Measurements from ENCODE around the gene BAZ1A.
A peak's percentile ranks its signal among the peaks of the same experiment; 100 is the strongest.
"Not testable (repeated sequence)": the region's sequence is repeated elsewhere in the genome, so short reads cannot be mapped to it uniquely, and the experiment has no call there.

The BAZ1A gene

GRCh38 chr14:34741840-34742239 lies 133.3 kb downstream of the BAZ1A start:
- Mint-ChIP-seq H3K27ac (peak overlapping the region; percentile 9), H3K4me3 (no peak overlapping the region), H3K36me3 (no peaks in the 10 kb centered on the region), H3K4me1 (peaks cover 24% of the 10 kb centered on the region), H3K9me3 (no peaks in the 10 kb centered on the region)
- DNase-seq (ENCODE audit: low spot score in 2 of 2) (no peak), ATAC-seq (no peak)

- not testable (repeated sequence) for H3K36me3 Mint-ChIP-seq; H3K4me3 Mint-ChIP-seq; H3K27ac Mint-ChIP-seq; H3K9me3 Mint-ChIP-seq; DNase-seq (ENCODE audit: low spot score in 2 of 2); ATAC-seq
- H3K4me1 Mint-ChIP-seq, result peaks cover 24% of the 10 kb centered on the region
These were observed 135.0 kb downstream of the BAZ1A start for GRCh38 chr14:34740139-34740538.

- H3K36me3 Mint-ChIP-seq; H3K27ac Mint-ChIP-seq; DNase-seq (ENCODE audit: low spot score in 2 of 2); H3K4me3 Mint-ChIP-seq; ATAC-seq; H3K9me3 Mint-ChIP-seq: not testable (repeated sequence)
- peaks cover 13% of the 10 kb centered on the region for H3K4me1 Mint-ChIP-seq
These were observed 138.1 kb downstream of the BAZ1A start for GRCh38 chr14:34737079-34737478.

- no peak for ATAC-seq
- no peak overlapping the region for H3K4me3 Mint-ChIP-seq
- no peak for DNase-seq (ENCODE audit: low spot score in 2 of 2)
- no peaks in the 10 kb centered on the region for H3K9me3 Mint-ChIP-seq
- no peaks in the 10 kb centered on the region for H3K36me3 Mint-ChIP-seq
- no peak overlapping the region for H3K27ac Mint-ChIP-seq
- H3K4me1 Mint-ChIP-seq, result no peaks in the 10 kb centered on the region
These were observed 141.9 kb downstream of the BAZ1A start for GRCh38 chr14:34733245-34733644.

- ATAC-seq (no peak), DNase-seq (ENCODE audit: low spot score in 2 of 2) (no peak)
- H3K4me1 Mint-ChIP-seq, result no peaks in the 10 kb centered on the region
- no peak overlapping the region for H3K4me3 Mint-ChIP-seq
- no peak overlapping the region for H3K27ac Mint-ChIP-seq
- no peaks in the 10 kb centered on the region for H3K36me3 Mint-ChIP-seq
- H3K9me3 Mint-ChIP-seq, result no peaks in the 10 kb centered on the region
These were observed 142.4 kb downstream of the BAZ1A start for GRCh38 chr14:34732802-34733201.

- Mint-ChIP-seq H3K9me3 (no peaks in the 10 kb centered on the region), H3K36me3 (no peaks in the 10 kb centered on the region), H3K4me1 (peaks cover 10% of the 10 kb centered on the region), H3K4me3 (no peak overlapping the region), H3K27ac (no peak overlapping the region)
- no peak for ATAC-seq
- DNase-seq (ENCODE audit: low spot score in 2 of 2), result no peak
These were observed 151.3 kb downstream of the BAZ1A start for GRCh38 chr14:34723867-34724266.

GRCh38 chr14:34722723-34723545 lies 152.2 kb downstream of the BAZ1A start:
- ATAC-seq (no peak), DNase-seq (ENCODE audit: low spot score in 2 of 2) (peak; percentile 16 to 68)
- no peak overlapping the region for H3K27ac Mint-ChIP-seq
- H3K36me3 Mint-ChIP-seq, result no peaks in the 10 kb centered on the region
- H3K4me3 Mint-ChIP-seq, result no peak overlapping the region
- H3K9me3 Mint-ChIP-seq, result no peaks in the 10 kb centered on the region
- peaks cover 10% of the 10 kb centered on the region for H3K4me1 Mint-ChIP-seq

GRCh38 chr14:34721129-34721528 lies 154.0 kb downstream of the BAZ1A start:
- Mint-ChIP-seq H3K4me3 (no peak overlapping the region), H3K9me3 (no peaks in the 10 kb centered on the region), H3K27ac (no peak overlapping the region), H3K4me1 (peaks cover 10% of the 10 kb centered on the region), H3K36me3 (no peaks in the 10 kb centered on the region)
- ATAC-seq (no peak), DNase-seq (ENCODE audit: low spot score in 2 of 2) (no peak)

- Mint-ChIP-seq H3K27ac (no peak overlapping the region), H3K4me1 (peaks cover 10% of the 10 kb centered on the region), H3K9me3 (no peaks in the 10 kb centered on the region), H3K36me3 (peaks cover 4% of the 10 kb centered on the region), H3K4me3 (no peak overlapping the region)
- no peak for ATAC-seq
- DNase-seq (ENCODE audit: low spot score in 2 of 2), result no peak
These were observed 156.3 kb downstream of the BAZ1A start for GRCh38 chr14:34718750-34719304.

- Mint-ChIP-seq H3K36me3 (peaks cover 24% of the 10 kb centered on the region), H3K9me3 (no peaks in the 10 kb centered on the region), H3K4me3 (peak overlapping the region; percentile 76), H3K27ac (no peak overlapping the region), H3K4me1 (peaks cover 7% of the 10 kb centered on the region)
- ATAC-seq (no peak), DNase-seq (ENCODE audit: low spot score in 2 of 2) (no peak)
These were observed 159.9 kb downstream of the BAZ1A start for GRCh38 chr14:34715127-34715863.

- Mint-ChIP-seq H3K27ac (peak within 1 kb of the TSS; percentile 85), H3K4me3 (peak within 1 kb of the TSS; percentile 76), H3K9me3 (no peaks in the 10 kb centered on the region), H3K36me3 (peaks cover 24% of the 10 kb centered on the region), H3K4me1 (peaks cover 7% of the 10 kb centered on the region)
- DNase-seq (ENCODE audit: low spot score in 2 of 2) (peak; percentile 60 to 87), ATAC-seq (peak; percentile 97)
These were observed 160.6 kb downstream of the BAZ1A start, which contains the start of gene CFL2 for GRCh38 chr14:34714320-34715126. CFL2 (minus strand) TSS chr14:34714593; CDS start chr14:34714540, 53 bp downstream.

GRCh38 chr14:34713681-34714319 lies 161.4 kb downstream of the BAZ1A start:
- DNase-seq (ENCODE audit: low spot score in 2 of 2) (no peak), ATAC-seq (peak; percentile 44)
- peak overlapping the region; percentile 76 for H3K4me3 Mint-ChIP-seq
- H3K27ac Mint-ChIP-seq, result peak overlapping the region; percentile 85
- H3K36me3 Mint-ChIP-seq, result peaks cover 24% of the 10 kb centered on the region
- no peaks in the 10 kb centered on the region for H3K9me3 Mint-ChIP-seq
- H3K4me1 Mint-ChIP-seq, result peaks cover 7% of the 10 kb centered on the region

- H3K9me3 Mint-ChIP-seq, result no peaks in the 10 kb centered on the region
- no peak for DNase-seq (ENCODE audit: low spot score in 2 of 2)
These were observed 162.0 kb downstream of the BAZ1A start for GRCh38 chr14:34713122-34713680.

More at GRCh38 chr14:34713122-34713680, 162.0 kb downstream of the BAZ1A start:
- Mint-ChIP-seq H3K4me3 (peak overlapping the region; percentile 76), H3K36me3 (peaks cover 24% of the 10 kb centered on the region), H3K4me1 (peaks cover 7% of the 10 kb centered on the region), H3K27ac (peak overlapping the region; percentile 85)
- ATAC-seq, result no peak
